Neural progenitor cell (in vitro differentiated cells): ENCODE results near the gene TSPEAR. TPM values are rescaled to one million over a fixed set of nuclear protein-coding genes. Genes with fewer than 3 reads are reported as not detected.

Experiments used
- DNase-seq: peaks from one replicate; pipeline ENCODE4 v3.0.0-alpha.2; 2016; ENCODE audit warnings: low spot score
- H2AFZ ChIP-seq: fragments of 200-600 bp; sonication (generic); replicated peaks from 2 replicates; pipeline ENCODE4 v1.6.1; 2016; ENCODE audit warnings: antibody characterized with exemption
- H3F3A ChIP-seq: fragments of 200-600 bp; sonication (generic); 2 replicates; pipeline ENCODE4 v1.6.1; 2016; ENCODE audit warnings: antibody characterized with exemption, low read depth
- H3K27ac ChIP-seq: fragments of 200-600 bp; sonication (generic); 2 replicates; pipeline ENCODE4 v1.5.1; 2016; ENCODE audit warnings: mild to moderate bottlenecking
- H3K27me3 ChIP-seq: fragments of 200-600 bp; sonication (generic); 2 replicates; pipeline ENCODE4 v1.6.1; 2016; ENCODE audit warnings: mild to moderate bottlenecking, moderate library complexity
- H3K36me3 ChIP-seq: fragments of 200-600 bp; sonication (generic); 2 replicates; pipeline ENCODE4 v1.5.1; 2016
- H3K4me1 ChIP-seq: fragments of 200-600 bp; sonication (generic); 2 replicates; pipeline ENCODE4 v1.6.1; 2016; ENCODE audit warnings: mixed run types
- H3K4me2 ChIP-seq: fragments of 200-600 bp; sonication (generic); 2 replicates; pipeline ENCODE4 v1.6.1; 2016
- H3K4me3 ChIP-seq: fragments of 200-600 bp; sonication (generic); 2 replicates; pipeline ENCODE4 v1.5.1; 2016
- H3K79me2 ChIP-seq: fragments of 200-600 bp; sonication (generic); 2 replicates; pipeline ENCODE4 v1.6.1; 2016; ENCODE audit warnings: low read depth
- H3K9ac ChIP-seq: fragments of 200-600 bp; sonication (generic); 2 replicates; pipeline ENCODE4 v1.6.1; 2016
- H3K9me3 ChIP-seq: fragments of 200-600 bp; sonication (generic); 2 replicates; pipeline ENCODE4 v1.5.1; 2016; ENCODE audit warnings: low read depth
- H4K20me1 ChIP-seq: fragments of 200-600 bp; sonication (generic); 2 replicates; pipeline ENCODE4 v1.6.1; 2016; ENCODE audit warnings: low read depth
- H3K27ac Mint-ChIP-seq: 3 replicates; pipeline ENCODE4 v1.8.0; 2021; ENCODE audit warnings: mixed read lengths
- H3K27me3 Mint-ChIP-seq: 2 replicates; pipeline ENCODE4 v1.8.0; 2022; ENCODE audit warnings: low read depth, mild to moderate bottlenecking, inconsistent platforms, moderate library complexity, mixed read lengths; ENCODE audit not compliant: insufficient read depth
- H3K36me3 Mint-ChIP-seq: 3 replicates; pipeline ENCODE4 v1.8.0; 2021; ENCODE audit warnings: mixed read lengths
- H3K4me1 Mint-ChIP-seq: 3 replicates; pipeline ENCODE4 v1.8.0; 2021; ENCODE audit warnings: mixed read lengths
- H3K4me3 Mint-ChIP-seq: 3 replicates; pipeline ENCODE4 v1.8.0; 2021; ENCODE audit warnings: mild to moderate bottlenecking, moderate library complexity, mixed read lengths
- H3K9me3 Mint-ChIP-seq: 3 replicates; pipeline ENCODE4 v1.8.0; 2020; ENCODE audit warnings: mixed read lengths
- CTCF ChIP-seq: fragments of 200-600 bp; sonication (generic); IDR thresholded peaks from 2 replicates; pipeline ENCODE4 v1.5.1; 2017; ENCODE audit warnings: antibody characterized with exemption, mild to moderate bottlenecking
- EZH2 ChIP-seq: fragments of 200-600 bp; sonication (generic); IDR thresholded peaks from 2 replicates; pipeline ENCODE4 v1.6.1; 2017; ENCODE audit warnings: antibody characterized with exemption, mild to moderate bottlenecking, moderate library complexity
- EZH2phosphoT487 ChIP-seq: fragments of 200-600 bp; sonication (generic); IDR thresholded peaks from 2 replicates; pipeline ENCODE4 v1.6.1; 2017; ENCODE audit warnings: antibody characterized with exemption
- total RNA-seq: library from RNA; depleted of rRNA; stranded (reverse); fragments of >200 nt; gene quantifications from 2 replicates; pipeline ENCODE4 v1.2.3, GENCODE V29; 2015; ENCODE audit warnings: low replicate concordance

TSPEAR gene
- total RNA-seq, 1 donor from 2014 or later, result not detected

DNA sequence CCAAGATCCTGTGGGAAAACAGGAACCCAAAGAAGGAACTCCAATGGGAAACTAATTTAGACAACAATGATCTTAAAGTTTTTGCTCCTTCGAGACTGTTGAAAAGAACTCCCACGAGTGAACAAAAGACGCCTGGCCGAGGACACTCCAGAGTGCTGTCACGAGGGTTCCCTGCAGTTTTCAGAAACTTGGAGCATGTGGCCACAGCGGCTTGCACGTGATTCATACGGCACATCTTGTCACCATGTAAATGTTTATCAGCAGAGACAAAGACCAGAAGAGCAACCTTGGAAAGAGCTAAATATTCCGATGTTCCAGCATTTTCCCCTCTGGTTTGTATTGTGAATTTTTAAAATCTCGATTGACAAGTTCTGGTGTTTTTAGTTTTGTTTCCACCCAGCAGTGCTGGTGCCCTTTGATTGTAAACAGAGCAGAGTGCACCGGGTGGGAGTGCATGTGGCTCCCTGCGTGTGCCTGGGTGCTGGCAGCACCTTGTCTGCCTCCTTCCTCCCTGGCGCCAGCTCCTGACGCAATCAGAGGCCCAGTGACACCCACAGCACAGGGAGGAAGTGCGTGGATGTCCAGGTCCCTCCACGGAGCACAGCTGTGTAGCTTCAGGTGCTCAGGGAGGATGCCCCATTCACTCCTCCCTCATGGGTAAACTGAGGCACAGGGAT is 233.1 kb downstream of the TSPEAR start:
- peaks cover 5% of the 10 kb centered on the region for H3K27me3 Mint-ChIP-seq
- no peaks in the 10 kb centered on the region for H4K20me1 ChIP-seq
- H3K4me3 Mint-ChIP-seq, result peak overlapping the region; percentile 41
- H3K9me3 Mint-ChIP-seq, result peaks cover 3% of the 10 kb centered on the region
- TF ChIP-seq CTCF (no peak), EZH2phosphoT487 (no peak), EZH2 (no peak)
- no peak overlapping the region for H3K27ac Mint-ChIP-seq
- no peaks in the 10 kb centered on the region for H3K4me1 Mint-ChIP-seq
- H3K4me2 ChIP-seq, result no peak overlapping the region
- H3K9me3 ChIP-seq, result no peaks in the 10 kb centered on the region
- no peaks in the 10 kb centered on the region for H3K36me3 ChIP-seq
- no peaks in the 10 kb centered on the region for H3K79me2 ChIP-seq
- no peaks in the 10 kb centered on the region for H3K36me3 Mint-ChIP-seq
- no peaks in the 10 kb centered on the region for H3K4me1 ChIP-seq
- no peak overlapping the region for H3K4me3 ChIP-seq
- no peak overlapping the region for H3K27ac ChIP-seq
- no peaks in the 10 kb centered on the region for H3K27me3 ChIP-seq
- no peak overlapping the region for H2AFZ ChIP-seq
- no peaks in the 10 kb centered on the region for H3F3A ChIP-seq
- DNase-seq, result no peak
- no peak overlapping the region for H3K9ac ChIP-seq

DNA sequence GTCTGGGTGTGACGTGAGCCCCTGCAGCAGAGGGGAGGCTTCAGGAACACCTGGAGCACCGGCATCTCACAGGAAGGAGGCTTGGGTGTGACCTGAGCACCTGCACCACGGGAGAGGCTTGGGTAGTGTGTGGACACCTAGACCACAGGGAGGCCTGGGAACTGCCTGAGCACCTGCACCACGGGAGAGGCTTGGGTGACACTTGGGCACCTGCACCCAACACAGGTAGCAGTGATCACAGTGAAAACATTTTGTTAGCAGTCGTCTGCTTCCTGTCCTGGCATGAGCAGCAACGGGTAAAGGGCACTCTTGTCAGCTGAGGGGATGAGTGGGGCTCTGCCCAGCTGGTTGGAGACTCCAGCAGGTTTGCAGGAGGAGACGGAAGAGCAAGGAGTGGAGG is 233.7 kb downstream of the TSPEAR start:
- H3K36me3 ChIP-seq, result no peaks in the 10 kb centered on the region
- H3K4me3 ChIP-seq, result no peak overlapping the region
- Mint-ChIP-seq H3K4me3 (no peak overlapping the region), H3K27ac (no peak overlapping the region), H3K36me3 (no peaks in the 10 kb centered on the region), H3K27me3 (peaks cover 5% of the 10 kb centered on the region), H3K9me3 (peaks cover 3% of the 10 kb centered on the region), H3K4me1 (no peaks in the 10 kb centered on the region)
- H2AFZ ChIP-seq, result no peak overlapping the region
- no peaks in the 10 kb centered on the region for H4K20me1 ChIP-seq
- H3K4me1 ChIP-seq, result no peaks in the 10 kb centered on the region
- H3K79me2 ChIP-seq, result no peaks in the 10 kb centered on the region
- DNase-seq, result no peak
- no peaks in the 10 kb centered on the region for H3K9me3 ChIP-seq
- TF ChIP-seq EZH2, result no peak
- no peak for TF ChIP-seq EZH2phosphoT487
- no peak for TF ChIP-seq CTCF
- H3K9ac ChIP-seq, result no peak overlapping the region
- no peak overlapping the region for H3K4me2 ChIP-seq
- H3K27me3 ChIP-seq, result no peaks in the 10 kb centered on the region
- no peaks in the 10 kb centered on the region for H3F3A ChIP-seq
- H3K27ac ChIP-seq, result no peak overlapping the region

DNA sequence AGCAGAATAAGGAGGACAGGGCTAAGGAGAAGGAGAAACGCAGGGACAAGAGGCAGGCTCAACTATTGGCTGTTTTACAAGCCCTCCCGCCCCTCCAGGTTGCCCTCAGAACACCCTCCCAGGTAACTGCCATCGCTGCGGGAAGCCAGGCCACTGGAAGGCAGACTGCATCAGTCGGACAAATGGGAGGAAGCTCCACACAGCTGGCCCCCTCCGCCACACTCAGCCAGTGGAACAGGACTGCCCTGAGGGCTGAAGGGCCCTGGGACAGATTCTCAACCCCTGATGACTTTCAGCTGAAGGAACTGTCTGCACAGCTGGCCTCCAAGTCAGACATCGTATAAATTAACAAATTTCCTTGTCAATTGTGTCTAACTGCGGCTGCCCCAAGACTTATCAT is 234.2 kb downstream of the TSPEAR start:
- H3K79me2 ChIP-seq, result no peaks in the 10 kb centered on the region

More for the DNA sequence above, 234.2 kb downstream of the TSPEAR start:
- Histone ChIP-seq H3K27me3 (no peaks in the 10 kb centered on the region), H3K9ac (no peak overlapping the region), H2AFZ (no peak overlapping the region), H3F3A (no peaks in the 10 kb centered on the region), H3K4me1 (no peaks in the 10 kb centered on the region), H3K27ac (no peak overlapping the region), H4K20me1 (no peaks in the 10 kb centered on the region), H3K9me3 (no peaks in the 10 kb centered on the region), H3K4me3 (no peak overlapping the region), H3K36me3 (no peaks in the 10 kb centered on the region), H3K4me2 (no peak overlapping the region)
- TF ChIP-seq EZH2 (no peak), CTCF (no peak), EZH2phosphoT487 (no peak)
- DNase-seq, result no peak
- H3K27ac Mint-ChIP-seq, result no peak overlapping the region
- H3K4me3 Mint-ChIP-seq, result no peak overlapping the region
- H3K9me3 Mint-ChIP-seq, result peaks cover 3% of the 10 kb centered on the region
- H3K36me3 Mint-ChIP-seq, result no peaks in the 10 kb centered on the region
- peaks cover 5% of the 10 kb centered on the region for H3K27me3 Mint-ChIP-seq
- H3K4me1 Mint-ChIP-seq, result no peaks in the 10 kb centered on the region
